Measurements from ENCODE around the gene ARRB1. TPM values are rescaled to one million over a fixed set of nuclear protein-coding genes. Genes with fewer than 3 reads are reported as not detected.

Gene ARRB1
- total and polyA plus RNA-seq, 2 of the 13 experiments (the other 11 are each of a cell fraction or from before 2014, with no cell fraction given), result 22.5 to 35.7 TPM

DNA sequence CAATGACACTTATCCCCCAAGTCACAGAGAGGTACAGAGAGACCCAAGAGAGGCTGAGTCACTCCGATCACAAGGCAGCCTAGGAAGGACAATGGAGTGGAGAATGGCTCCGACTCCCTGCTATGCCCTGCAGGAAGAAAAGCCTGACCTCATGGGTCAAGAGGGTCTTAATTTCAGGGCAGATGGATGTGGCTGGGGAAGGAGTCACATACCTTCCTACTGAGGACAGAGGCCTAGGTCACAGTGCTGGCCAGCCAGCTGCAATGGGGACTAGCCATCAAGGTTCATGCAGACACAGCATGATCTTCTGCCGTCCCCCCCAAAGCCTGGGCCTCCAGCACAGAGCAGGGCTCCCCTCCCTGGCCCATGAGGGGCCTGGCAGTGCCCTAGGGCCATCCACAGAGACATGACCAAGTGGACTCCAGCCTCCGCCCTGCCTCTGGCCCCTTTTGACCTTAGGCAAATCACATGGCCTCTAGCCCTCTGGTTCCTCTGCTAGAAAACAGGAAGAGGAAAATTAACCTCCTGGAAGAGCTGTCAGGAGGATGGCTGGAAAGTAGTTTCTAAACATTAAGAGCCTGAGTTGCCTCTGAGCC, 1.8 kb downstream of the ARRB1 start (continued):
- TF ChIP-seq, protein P1, sequence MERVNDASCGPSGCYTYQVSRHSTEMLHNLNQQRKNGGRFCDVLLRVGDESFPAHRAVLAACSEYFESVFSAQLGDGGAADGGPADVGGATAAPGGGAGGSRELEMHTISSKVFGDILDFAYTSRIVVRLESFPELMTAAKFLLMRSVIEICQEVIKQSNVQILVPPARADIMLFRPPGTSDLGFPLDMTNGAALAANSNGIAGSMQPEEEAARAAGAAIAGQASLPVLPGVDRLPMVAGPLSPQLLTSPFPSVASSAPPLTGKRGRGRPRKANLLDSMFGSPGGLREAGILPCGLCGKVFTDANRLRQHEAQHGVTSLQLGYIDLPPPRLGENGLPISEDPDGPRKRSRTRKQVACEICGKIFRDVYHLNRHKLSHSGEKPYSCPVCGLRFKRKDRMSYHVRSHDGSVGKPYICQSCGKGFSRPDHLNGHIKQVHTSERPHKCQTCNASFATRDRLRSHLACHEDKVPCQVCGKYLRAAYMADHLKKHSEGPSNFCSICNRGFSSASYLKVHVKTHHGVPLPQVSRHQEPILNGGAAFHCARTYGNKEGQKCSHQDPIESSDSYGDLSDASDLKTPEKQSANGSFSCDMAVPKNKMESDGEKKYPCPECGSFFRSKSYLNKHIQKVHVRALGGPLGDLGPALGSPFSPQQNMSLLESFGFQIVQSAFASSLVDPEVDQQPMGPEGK (CRISPR knock-in tag; IDR thresholded peaks at IDR 0.05), result peak; percentile 47; the same call in 1 of the 2 replicates
- TF ChIP-seq ZMYM4 (CRISPR knock-in tag; IDR thresholded peaks at IDR 0.05) (0 out of 2 replicates have a peak, but pooled peaks have one; percentile 55), TFE3 (CRISPR knock-in tag; IDR thresholded peaks at IDR 0.05) (peak; percentile 88), MXI1 (IDR thresholded peaks at IDR 0.05; ENCODE audit: borderline replicate concordance, low read depth, low read length) (peak; percentile 63; the same call in 1 of the 3 replicates), HNF1B (CRISPR knock-in tag; IDR thresholded peaks at IDR 0.05) (peak; percentile 77), JUND (CRISPR knock-in tag; IDR thresholded peaks at IDR 0.05) (0 out of 2 replicates have a peak, but pooled peaks have one; percentile 25), ZNF451 (CRISPR knock-in tag; IDR thresholded peaks at IDR 0.05) (no peak), RFXAP (CRISPR knock-in tag; IDR thresholded peaks at IDR 0.05; ENCODE audit: borderline replicate concordance) (0 out of 2 replicates have a peak, but pooled peaks have one; percentile 51), MAFG (CRISPR knock-in tag; IDR thresholded peaks at IDR 0.05) (no peak), MYC (CRISPR knock-in tag; IDR thresholded peaks at IDR 0.05; ENCODE audit: borderline replicate concordance) (peak; percentile 44; the same call in 1 of the 2 replicates), MZF1 (CRISPR knock-in tag; IDR thresholded peaks at IDR 0.05; ENCODE audit: borderline replicate concordance) (no peak), ZFP90 (CRISPR knock-in tag; IDR thresholded peaks at IDR 0.05; ENCODE audit: borderline replicate concordance) (0 out of 2 replicates have a peak, but pooled peaks have one; percentile 53), HIVEP1 (CRISPR knock-in tag; IDR thresholded peaks at IDR 0.05) (no peak), ETV5 (CRISPR knock-in tag; IDR thresholded peaks at IDR 0.05; ENCODE audit: borderline replicate concordance) (peak; percentile 59; the same call in 1 of the 2 replicates), TOPORS (CRISPR knock-in tag; IDR thresholded peaks at IDR 0.05) (no peak), GZF1 (CRISPR knock-in tag; IDR thresholded peaks at IDR 0.05) (no peak), AGO1 (IDR thresholded peaks at IDR 0.05; ENCODE audit: low read depth, low read length, poor library complexity, severe bottlenecking) (no peak), FOXA3 (CRISPR knock-in tag; IDR thresholded peaks at IDR 0.05) (no peak), NAIF1 (CRISPR knock-in tag; IDR thresholded peaks at IDR 0.05; ENCODE audit: borderline replicate concordance) (0 out of 2 replicates have a peak, but pooled peaks have one; percentile 41), ZNF720 (CRISPR knock-in tag; IDR thresholded peaks at IDR 0.05) (no peak), IRF9 (CRISPR knock-in tag; IDR thresholded peaks at IDR 0.05; ENCODE audit: borderline replicate concordance) (0 out of 2 replicates have a peak, but pooled peaks have one; percentile 25), MEF2D (CRISPR knock-in tag; IDR thresholded peaks at IDR 0.05) (0 out of 2 replicates have a peak, but pooled peaks have one; percentile 11)
- TF ChIP-seq, protein P2, sequence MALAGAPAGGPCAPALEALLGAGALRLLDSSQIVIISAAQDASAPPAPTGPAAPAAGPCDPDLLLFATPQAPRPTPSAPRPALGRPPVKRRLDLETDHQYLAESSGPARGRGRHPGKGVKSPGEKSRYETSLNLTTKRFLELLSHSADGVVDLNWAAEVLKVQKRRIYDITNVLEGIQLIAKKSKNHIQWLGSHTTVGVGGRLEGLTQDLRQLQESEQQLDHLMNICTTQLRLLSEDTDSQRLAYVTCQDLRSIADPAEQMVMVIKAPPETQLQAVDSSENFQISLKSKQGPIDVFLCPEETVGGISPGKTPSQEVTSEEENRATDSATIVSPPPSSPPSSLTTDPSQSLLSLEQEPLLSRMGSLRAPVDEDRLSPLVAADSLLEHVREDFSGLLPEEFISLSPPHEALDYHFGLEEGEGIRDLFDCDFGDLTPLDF (CRISPR knock-in tag; IDR thresholded peaks at IDR 0.05), result no peak
